GM10266 (cell line): ENCODE data around the gene RNPEP.
"Not testable (repeated sequence)": the region's sequence is repeated elsewhere in the genome, so short reads cannot be mapped to it uniquely, and the experiment has no call there.

Source experiments
- DNase-seq: peaks from one replicate; pipeline ENCODE4 v3.0.0; 2012; ENCODE audit errors: extremely low spot score
- CTCF ChIP-seq: IDR thresholded peaks from 2 replicates; pipeline ENCODE4 v1.5.1; 2012; ENCODE audit warnings: mild to moderate bottlenecking, low read depth; ENCODE audit not compliant: control insufficient read depth, insufficient read depth; ENCODE audit errors: missing control alignments

Gene RNPEP

GRCh38 chr1:202016811-202017748, 34.6 kb downstream of the RNPEP start:
- DNase-seq = no peak
- TF ChIP-seq CTCF = no peak

GRCh38 chr1:202017749-202018467, 35.5 kb downstream of the RNPEP start:
- TF ChIP-seq CTCF = no peak
- DNase-seq = no peak

GRCh38 chr1:202018468-202019234, 36.2 kb downstream of the RNPEP start:
- no peak for DNase-seq
- TF ChIP-seq CTCF = no peak

- DNase-seq = not testable (repeated sequence)
Measured at GRCh38 chr1:202019235-202019558, 36.7 kb downstream of the RNPEP start.

GRCh38 chr1:202023001-202023433, 40.6 kb downstream of the RNPEP start:
- no peak for DNase-seq
- no peak for TF ChIP-seq CTCF

GRCh38 chr1:202029171-202029665, 46.8 kb downstream of the RNPEP start:
- TF ChIP-seq CTCF = no peak
- DNase-seq = no peak

GRCh38 chr1:202029727-202030126, 47.3 kb downstream of the RNPEP start:
- no peak for TF ChIP-seq CTCF
- DNase-seq = no peak
